ENCODE data around the gene MLX. TPM values are rescaled to one million over a fixed set of nuclear protein-coding genes. Genes with fewer than 3 reads are reported as not detected.

The MLX gene
- total and polyA plus RNA-seq, 2 donors (not counting 1 experiment from before 2014, with no cell fraction given): 62.4 to 66.6 TPM

DNA sequence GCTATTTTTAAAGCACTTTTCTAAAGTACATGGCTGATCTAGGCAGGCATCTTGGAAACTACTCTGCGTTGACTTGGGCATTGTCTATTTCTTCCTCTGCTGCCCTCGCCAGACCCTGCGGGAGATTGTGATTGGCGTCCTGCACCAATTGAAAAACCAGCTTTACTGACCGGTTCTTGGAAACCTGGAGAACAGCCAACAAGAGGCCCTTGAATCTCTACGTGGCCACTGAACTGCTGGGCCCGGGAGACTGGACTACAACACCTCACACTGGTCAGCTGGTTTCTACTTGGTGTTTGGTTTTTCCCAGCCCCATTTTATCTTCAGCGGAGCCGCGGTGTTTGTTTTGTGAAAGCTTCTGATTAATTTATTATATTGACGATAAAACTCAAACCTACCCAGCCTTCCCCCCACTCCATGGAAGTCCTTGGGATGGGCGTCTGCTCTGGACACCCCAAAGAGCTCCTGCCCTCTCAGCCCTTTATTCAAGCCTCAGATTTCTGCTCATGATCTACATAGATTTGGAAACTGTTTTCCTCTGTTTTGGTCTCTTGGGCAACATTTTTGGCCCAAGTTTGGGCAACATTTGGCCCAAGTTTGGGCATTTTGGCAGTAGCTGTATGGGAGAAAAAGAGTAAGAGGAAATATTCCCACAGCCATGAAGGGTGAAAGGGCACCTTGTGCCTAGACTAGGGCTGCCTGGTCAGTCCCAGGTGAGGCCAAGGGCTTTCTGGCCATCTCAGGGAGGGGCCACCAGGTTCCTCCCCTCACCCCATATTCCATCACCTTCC lies 4.7 kb downstream of the MLX start:
- ATAC-seq (ENCODE audit: low read depth): no peak
- peaks cover 6 to 23% of the 10 kb centered on the region in 2 donors for H3K4me1 ChIP-seq (ENCODE audit: control insufficient read depth in 2 of 2, insufficient read depth in 2 of 2, low read length in 2 of 2)
- no peak overlapping the region for H3K4me3 ChIP-seq (ENCODE audit: control extremely low read depth in 1 of 5, extremely low read depth in 1 of 5, insufficient read depth in 1 of 5, low read depth in 2 of 5, low read length in 4 of 5)
- DNase-seq: no peak
- peaks cover 7 to 52% of the 10 kb centered on the region in 2 experiments for H3K36me3 ChIP-seq (replicated peaks in 1 of 2; ENCODE audit: control extremely low read depth in 1 of 2, control insufficient read depth in 1 of 2, extremely low read depth in 1 of 2, insufficient read depth in 2 of 2, low read length in 1 of 2)
- no peaks in the 10 kb centered on the region for H3K9me3 ChIP-seq (ENCODE audit: control extremely low read depth in 1 of 3, control insufficient read depth in 2 of 3, insufficient read depth in 1 of 3, low read length in 2 of 3)
- Mint-ChIP-seq H3K4me1 (peaks cover 29% of the 10 kb centered on the region), H3K9me3 (ENCODE audit: insufficient read depth) (no peaks in the 10 kb centered on the region), H3K27ac (no peak overlapping the region), H3K4me3 (no peak overlapping the region), H3K27me3 (no peaks in the 10 kb centered on the region)
- TF ChIP-seq, protein P1, sequence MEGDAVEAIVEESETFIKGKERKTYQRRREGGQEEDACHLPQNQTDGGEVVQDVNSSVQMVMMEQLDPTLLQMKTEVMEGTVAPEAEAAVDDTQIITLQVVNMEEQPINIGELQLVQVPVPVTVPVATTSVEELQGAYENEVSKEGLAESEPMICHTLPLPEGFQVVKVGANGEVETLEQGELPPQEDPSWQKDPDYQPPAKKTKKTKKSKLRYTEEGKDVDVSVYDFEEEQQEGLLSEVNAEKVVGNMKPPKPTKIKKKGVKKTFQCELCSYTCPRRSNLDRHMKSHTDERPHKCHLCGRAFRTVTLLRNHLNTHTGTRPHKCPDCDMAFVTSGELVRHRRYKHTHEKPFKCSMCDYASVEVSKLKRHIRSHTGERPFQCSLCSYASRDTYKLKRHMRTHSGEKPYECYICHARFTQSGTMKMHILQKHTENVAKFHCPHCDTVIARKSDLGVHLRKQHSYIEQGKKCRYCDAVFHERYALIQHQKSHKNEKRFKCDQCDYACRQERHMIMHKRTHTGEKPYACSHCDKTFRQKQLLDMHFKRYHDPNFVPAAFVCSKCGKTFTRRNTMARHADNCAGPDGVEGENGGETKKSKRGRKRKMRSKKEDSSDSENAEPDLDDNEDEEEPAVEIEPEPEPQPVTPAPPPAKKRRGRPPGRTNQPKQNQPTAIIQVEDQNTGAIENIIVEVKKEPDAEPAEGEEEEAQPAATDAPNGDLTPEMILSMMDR (IDR thresholded peaks at IDR 0.05): no peak
- TF ChIP-seq EZH2 (IDR thresholded peaks at IDR 0.05; ENCODE audit: borderline replicate concordance, insufficient read depth, low read depth, low read length, poor library complexity, severe bottlenecking): no peak
- peaks cover 13% of the 10 kb centered on the region for H4K20me1 ChIP-seq (ENCODE audit: control insufficient read depth, insufficient read depth, low read length, poor library complexity, severe bottlenecking)
- H2AFZ ChIP-seq (ENCODE audit: insufficient read depth, low read depth, low read length, poor library complexity, severe bottlenecking): no peak overlapping the region
- 97% methylated on average over 7 of the region's 12 CpGs for WGBS (ENCODE audit: insufficient coverage)
- peaks cover 23% of the 10 kb centered on the region for H3K79me2 ChIP-seq (ENCODE audit: control insufficient read depth, insufficient read depth, low read length)
- H3K27ac ChIP-seq (ENCODE audit: low read length in 2 of 2): no peak overlapping the region
- CTCF ChIA-PET: interaction anchor here (0.7 kb wide), 1 partner anchor 137 kb away, joined by 4 read pairs; no protein-coding TSS in a partner anchor
- POLR2A ChIA-PET: no interaction called here
- H3K4me2 ChIP-seq (replicated peaks; ENCODE audit: low read depth, low read length, poor library complexity, severe bottlenecking): no peak overlapping the region
- H3K27me3 ChIP-seq (replicated peaks in 1 of 4; ENCODE audit: control extremely low read depth in 1 of 4, control insufficient read depth in 3 of 4, insufficient read depth in 4 of 4, low read length in 3 of 4): no peaks in the 10 kb centered on the region
- intact Hi-C loops (cut with micrococcal nuclease): loop anchor here (10.0 kb wide), 1 partner anchor 423 kb away; the partner anchor contains the start of gene RPL27
- no peak overlapping the region for H3K9ac ChIP-seq (ENCODE audit: low read length)

DNA sequence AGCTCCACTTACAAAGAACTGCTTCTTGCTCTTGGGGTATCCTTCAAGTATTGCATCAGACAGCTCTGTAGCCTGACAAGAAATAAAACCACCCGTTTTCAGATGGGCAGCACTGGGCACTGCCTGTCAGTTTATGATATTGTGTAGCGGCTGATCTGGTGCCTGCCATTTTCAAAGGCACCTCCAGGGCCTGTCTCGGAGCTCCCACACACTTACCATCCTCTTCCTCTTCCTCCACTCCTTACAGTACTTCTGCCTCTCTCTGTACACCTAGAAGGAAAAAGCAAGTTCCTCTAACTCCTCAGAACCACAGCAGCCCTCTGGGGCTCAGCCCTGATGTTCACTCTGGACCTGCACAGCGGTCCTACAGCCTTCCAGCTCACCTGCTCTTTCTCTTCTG lies 6.2 kb downstream of the MLX start:
- H3K4me3 Mint-ChIP-seq: no peak overlapping the region
- H3K4me3 ChIP-seq (ENCODE audit: control extremely low read depth in 1 of 5, extremely low read depth in 1 of 5, insufficient read depth in 1 of 5, low read depth in 2 of 5, low read length in 4 of 5): no peak overlapping the region
- no peaks in the 10 kb centered on the region for H3K9me3 Mint-ChIP-seq (ENCODE audit: insufficient read depth)
- H3K27me3 ChIP-seq (replicated peaks in 1 of 4; ENCODE audit: control extremely low read depth in 1 of 4, control insufficient read depth in 3 of 4, insufficient read depth in 4 of 4, low read length in 3 of 4): no peaks in the 10 kb centered on the region
- no peak for TF ChIP-seq EZH2 (IDR thresholded peaks at IDR 0.05; ENCODE audit: borderline replicate concordance, insufficient read depth, low read depth, low read length, poor library complexity, severe bottlenecking)
- TF ChIP-seq, protein P1 (IDR thresholded peaks at IDR 0.05): no peak
- peaks cover 30% of the 10 kb centered on the region for H3K4me1 Mint-ChIP-seq
- intact Hi-C loops (cut with micrococcal nuclease): loop anchor here (10.0 kb wide), 1 partner anchor 422 kb away; the partner anchor contains the start of gene RPL27
- ChIA-PET POLR2A (interaction anchor here (0.5 kb wide), 1 partner anchor 9 kb away, joined by 5 read pairs; no protein-coding TSS in a partner anchor), CTCF (no interaction called here)
- H4K20me1 ChIP-seq (ENCODE audit: control insufficient read depth, insufficient read depth, low read length, poor library complexity, severe bottlenecking): peaks cover 13% of the 10 kb centered on the region
- peaks cover 7 to 52% of the 10 kb centered on the region in 2 experiments for H3K36me3 ChIP-seq (replicated peaks in 1 of 2; ENCODE audit: control extremely low read depth in 1 of 2, control insufficient read depth in 1 of 2, extremely low read depth in 1 of 2, insufficient read depth in 2 of 2, low read length in 1 of 2)
- no peak overlapping the region for H3K4me2 ChIP-seq (replicated peaks; ENCODE audit: low read depth, low read length, poor library complexity, severe bottlenecking)
- no peak overlapping the region for H3K27ac Mint-ChIP-seq
- DNase-seq: no peak
- H3K27me3 Mint-ChIP-seq: no peaks in the 10 kb centered on the region
- peaks cover 9% of the 10 kb centered on the region for H3K79me2 ChIP-seq (ENCODE audit: control insufficient read depth, insufficient read depth, low read length)
- no peaks in the 10 kb centered on the region for H3K9me3 ChIP-seq (ENCODE audit: control extremely low read depth in 1 of 3, control insufficient read depth in 2 of 3, insufficient read depth in 1 of 3, low read length in 2 of 3)
- H3K27ac ChIP-seq (ENCODE audit: low read length in 2 of 2): no peak overlapping the region
- H3K9ac ChIP-seq (ENCODE audit: low read length): no peak overlapping the region
- H3K4me1 ChIP-seq (ENCODE audit: control insufficient read depth in 2 of 2, insufficient read depth in 2 of 2, low read length in 2 of 2): peaks cover 6 to 26% of the 10 kb centered on the region in 2 donors
- WGBS (ENCODE audit: insufficient coverage): 92% methylated on average over 4 of the region's 4 CpGs
- no peak overlapping the region for H2AFZ ChIP-seq (ENCODE audit: insufficient read depth, low read depth, low read length, poor library complexity, severe bottlenecking)
- ATAC-seq (ENCODE audit: low read depth): no peak
